Breast epithelium (tissue), 3 donors: Measurements from ENCODE around the gene ZNF385A.

Experiments used
- POLR2A ChIP-seq: fragments of 450-650 bp; IDR thresholded peaks from one replicate; pipeline ENCODE4 v1.6.1; 2016; ENCODE audit warnings: antibody characterized with exemption, mild to moderate bottlenecking, moderate library complexity
- POLR2AphosphoS5 ChIP-seq, 3 donors: sonication (generic); formaldehyde crosslinking; IDR thresholded peaks; one replicate each; pipeline ENCODE4 v1.6.1; 2017; ENCODE audit warnings: antibody characterized with exemption in 3 of 3
- TF ChIP-seq, protein P1 (sequence below), 3 donors: fragments of 450-650 bp; IDR thresholded peaks; one replicate each; pipeline ENCODE4 v1.5.1; 2016 to 2017; ENCODE audit warnings: antibody characterized with exemption in 3 of 3, mild to moderate bottlenecking in 3 of 3, moderate library complexity in 3 of 3

DNA sequence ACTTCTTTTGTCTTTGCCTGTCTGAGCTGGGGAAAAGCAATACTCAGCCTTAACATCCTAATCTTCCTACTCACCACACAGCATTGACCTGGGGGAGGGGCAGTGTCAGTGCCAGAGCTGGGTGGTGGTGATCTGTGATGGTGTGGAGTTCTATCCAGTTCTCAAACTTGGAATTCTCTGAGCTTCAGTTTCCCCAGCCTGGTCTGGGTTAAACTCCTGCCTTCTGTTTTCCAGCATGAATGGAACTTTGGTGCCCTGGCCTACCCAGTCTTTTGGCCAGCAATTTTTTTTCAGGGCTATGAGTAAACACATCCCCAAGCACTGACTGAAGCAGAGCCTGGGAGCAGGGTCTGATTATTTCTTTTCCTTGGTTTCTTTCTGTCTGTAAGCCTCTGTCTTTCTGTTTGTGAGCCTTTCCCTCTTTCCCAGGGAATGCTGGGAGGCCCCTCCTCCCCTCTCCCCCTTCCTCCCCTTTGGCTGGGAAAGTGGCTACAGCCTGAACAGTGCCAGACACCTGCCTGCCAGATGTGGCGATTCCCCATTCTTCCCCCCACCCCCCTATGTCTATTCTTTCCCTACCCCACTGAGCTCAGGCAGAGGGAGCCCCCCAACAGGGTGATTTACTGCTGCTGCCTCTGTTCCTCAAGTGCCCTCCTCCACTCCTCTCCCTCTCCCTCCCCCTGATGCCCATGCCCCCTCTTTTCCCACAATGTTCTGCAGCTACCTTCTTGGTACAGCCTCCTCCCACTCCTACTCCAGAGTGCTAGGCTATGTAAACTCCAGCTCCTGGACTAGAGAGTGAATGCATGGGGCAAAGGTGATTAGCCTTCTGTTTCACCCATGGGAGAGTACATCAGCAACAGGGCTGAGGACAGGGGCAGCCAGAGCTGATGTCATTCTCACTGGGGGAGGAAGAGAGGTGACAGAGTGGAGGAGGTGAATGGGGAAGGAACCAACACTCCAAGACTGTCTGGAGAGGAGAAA is 31.4 kb downstream of the ZNF385A start:
- TF ChIP-seq, protein P1, sequence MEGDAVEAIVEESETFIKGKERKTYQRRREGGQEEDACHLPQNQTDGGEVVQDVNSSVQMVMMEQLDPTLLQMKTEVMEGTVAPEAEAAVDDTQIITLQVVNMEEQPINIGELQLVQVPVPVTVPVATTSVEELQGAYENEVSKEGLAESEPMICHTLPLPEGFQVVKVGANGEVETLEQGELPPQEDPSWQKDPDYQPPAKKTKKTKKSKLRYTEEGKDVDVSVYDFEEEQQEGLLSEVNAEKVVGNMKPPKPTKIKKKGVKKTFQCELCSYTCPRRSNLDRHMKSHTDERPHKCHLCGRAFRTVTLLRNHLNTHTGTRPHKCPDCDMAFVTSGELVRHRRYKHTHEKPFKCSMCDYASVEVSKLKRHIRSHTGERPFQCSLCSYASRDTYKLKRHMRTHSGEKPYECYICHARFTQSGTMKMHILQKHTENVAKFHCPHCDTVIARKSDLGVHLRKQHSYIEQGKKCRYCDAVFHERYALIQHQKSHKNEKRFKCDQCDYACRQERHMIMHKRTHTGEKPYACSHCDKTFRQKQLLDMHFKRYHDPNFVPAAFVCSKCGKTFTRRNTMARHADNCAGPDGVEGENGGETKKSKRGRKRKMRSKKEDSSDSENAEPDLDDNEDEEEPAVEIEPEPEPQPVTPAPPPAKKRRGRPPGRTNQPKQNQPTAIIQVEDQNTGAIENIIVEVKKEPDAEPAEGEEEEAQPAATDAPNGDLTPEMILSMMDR (IDR thresholded peaks at IDR 0.05): no peak
- no peak for TF ChIP-seq POLR2AphosphoS5 (IDR thresholded peaks at IDR 0.05)
- no peak for TF ChIP-seq POLR2A
